ENCODE results near the gene LANCL1.
A peak's percentile ranks its signal among the peaks of the same experiment; 100 is the strongest.

Gene LANCL1

DNA sequence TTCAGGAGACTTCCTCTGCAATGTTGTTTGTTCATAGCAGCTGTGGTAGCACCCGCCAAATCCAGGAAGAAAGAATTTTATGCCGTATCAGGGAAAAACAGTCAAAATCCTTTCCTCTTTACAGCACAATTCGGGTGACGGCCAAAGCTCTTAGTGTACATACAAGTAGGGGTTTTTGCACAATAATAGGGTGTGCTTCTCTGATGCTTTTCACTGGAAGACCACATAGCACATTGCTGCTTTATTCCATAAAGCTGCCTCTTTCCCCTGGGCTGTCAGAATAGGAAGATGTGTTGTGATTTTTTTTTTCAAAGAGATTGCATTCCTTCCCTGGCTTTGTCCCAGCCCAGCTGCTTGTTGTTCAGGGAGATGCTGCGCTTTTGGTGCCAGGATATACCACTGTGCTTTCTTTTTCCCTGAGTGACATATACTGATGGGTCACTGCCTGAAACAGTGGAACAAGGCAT lies 27.2 kb upstream of the LANCL1 start:
- H3K4me3 ChIP-seq (ENCODE audit: low read depth, low read length), result no peak overlapping the region; the same call in 1 of the 2 replicates
- TF ChIP-seq, protein P1, sequence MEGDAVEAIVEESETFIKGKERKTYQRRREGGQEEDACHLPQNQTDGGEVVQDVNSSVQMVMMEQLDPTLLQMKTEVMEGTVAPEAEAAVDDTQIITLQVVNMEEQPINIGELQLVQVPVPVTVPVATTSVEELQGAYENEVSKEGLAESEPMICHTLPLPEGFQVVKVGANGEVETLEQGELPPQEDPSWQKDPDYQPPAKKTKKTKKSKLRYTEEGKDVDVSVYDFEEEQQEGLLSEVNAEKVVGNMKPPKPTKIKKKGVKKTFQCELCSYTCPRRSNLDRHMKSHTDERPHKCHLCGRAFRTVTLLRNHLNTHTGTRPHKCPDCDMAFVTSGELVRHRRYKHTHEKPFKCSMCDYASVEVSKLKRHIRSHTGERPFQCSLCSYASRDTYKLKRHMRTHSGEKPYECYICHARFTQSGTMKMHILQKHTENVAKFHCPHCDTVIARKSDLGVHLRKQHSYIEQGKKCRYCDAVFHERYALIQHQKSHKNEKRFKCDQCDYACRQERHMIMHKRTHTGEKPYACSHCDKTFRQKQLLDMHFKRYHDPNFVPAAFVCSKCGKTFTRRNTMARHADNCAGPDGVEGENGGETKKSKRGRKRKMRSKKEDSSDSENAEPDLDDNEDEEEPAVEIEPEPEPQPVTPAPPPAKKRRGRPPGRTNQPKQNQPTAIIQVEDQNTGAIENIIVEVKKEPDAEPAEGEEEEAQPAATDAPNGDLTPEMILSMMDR (IDR thresholded peaks at IDR 0.05; ENCODE audit: low read depth, low read length), result no peak

DNA sequence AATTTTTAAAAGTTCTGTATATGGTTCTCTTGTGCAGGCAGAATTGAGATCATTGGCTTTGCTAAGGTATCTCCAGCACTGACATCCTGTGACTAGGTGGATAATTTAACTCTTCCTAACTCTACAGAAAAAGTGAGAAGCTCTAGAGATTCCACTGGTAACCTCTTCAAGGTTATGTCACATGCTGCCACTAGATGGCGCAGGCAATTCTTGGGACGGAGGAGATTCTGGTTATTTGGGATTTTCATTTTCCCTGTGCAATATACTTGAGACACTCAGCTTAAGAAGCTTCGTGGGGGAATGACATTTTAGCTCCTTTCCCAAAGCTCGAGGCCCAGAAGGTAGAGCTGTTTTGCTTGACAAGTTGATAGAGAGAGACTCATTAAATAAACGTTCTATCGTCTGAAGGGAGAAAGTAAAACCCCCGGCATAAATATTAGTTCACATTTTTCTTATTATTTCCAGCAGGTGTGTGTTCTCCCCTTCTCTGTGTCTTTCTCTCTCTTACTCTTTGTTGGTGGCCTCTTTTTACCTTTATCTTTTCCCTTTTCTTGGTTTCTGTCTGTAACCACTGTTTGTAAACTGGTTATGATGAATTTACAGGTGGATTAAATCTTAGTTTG lies 26.6 kb upstream of the LANCL1 start:
- peak overlapping the region; percentile 42; the same call in 1 of the 2 replicates for H3K4me3 ChIP-seq (ENCODE audit: low read depth, low read length)
- TF ChIP-seq, protein P1 (IDR thresholded peaks at IDR 0.05; ENCODE audit: low read depth, low read length), result peak; percentile 92

DNA sequence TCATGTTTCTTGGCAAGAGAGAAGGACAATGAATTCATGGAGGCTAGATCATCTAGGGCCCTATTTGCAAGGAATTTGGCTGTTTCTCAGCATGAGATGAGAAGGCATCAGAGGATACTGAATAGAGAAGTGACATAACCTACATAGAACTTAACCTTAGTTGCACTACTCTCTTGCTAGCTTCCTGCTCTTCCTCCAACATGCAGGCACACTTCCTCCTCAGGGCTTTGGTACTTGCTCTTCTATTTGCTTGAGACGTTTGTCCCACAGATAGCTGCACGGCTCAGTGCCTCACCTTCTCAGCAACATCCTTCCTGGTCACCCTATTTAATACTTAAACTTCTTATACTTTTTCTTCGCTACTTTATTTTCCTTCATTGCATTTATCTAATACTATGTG lies 20.0 kb upstream of the LANCL1 start:
- TF ChIP-seq, protein P1 (IDR thresholded peaks at IDR 0.05; ENCODE audit: low read depth, low read length), result no peak
- H3K4me3 ChIP-seq (ENCODE audit: low read depth, low read length), result no peak overlapping the region

DNA sequence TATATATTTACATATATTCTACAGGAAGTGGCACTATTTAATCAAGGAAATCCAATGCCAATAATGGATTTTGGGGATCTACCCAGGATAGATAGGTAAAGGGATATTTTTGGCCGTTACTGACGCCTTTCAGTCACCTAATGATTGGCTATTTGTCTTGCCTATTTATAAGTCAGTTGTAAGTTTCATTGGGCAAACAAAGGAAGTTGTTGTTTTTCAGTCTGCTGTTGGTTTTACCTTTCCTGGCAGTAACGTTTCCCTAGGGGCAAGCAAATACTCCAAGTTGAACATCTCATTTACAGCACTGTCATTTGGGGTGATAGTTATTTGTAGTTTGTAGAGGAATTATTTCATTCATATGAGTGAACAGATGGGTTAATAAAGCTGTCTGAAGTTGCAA lies 17.0 kb upstream of the LANCL1 start:
- TF ChIP-seq, protein P1 (IDR thresholded peaks at IDR 0.05; ENCODE audit: low read depth, low read length), result no peak
- H3K4me3 ChIP-seq (ENCODE audit: low read depth, low read length), result no peak overlapping the region

DNA sequence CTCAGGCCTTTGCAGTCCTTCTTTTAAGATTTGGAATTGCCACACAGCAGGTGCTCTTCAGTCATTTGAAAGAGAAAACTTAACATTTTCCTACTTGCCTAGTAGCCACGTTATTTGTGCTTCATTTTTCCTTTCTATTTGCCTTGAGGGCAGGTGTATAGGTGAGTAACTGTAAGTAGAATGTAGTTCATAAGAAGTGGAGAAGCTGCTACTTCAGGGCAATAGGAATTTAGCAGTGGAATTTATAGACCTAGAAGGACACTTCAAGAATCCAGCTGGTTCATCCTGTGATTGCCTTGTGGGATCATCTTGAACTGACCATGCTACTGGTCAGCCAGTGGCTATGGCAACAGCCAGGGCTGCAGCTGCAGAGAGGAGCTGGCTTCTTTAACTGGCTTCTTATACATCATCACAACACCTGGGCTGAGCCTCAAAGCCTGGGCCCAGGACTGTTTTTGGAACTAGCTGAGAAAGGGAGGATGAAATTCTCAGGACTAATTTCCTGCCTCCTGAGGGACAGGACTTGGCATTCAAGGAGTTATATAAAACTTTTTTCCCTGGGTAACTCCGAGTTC lies 5.1 kb upstream of the LANCL1 start:
- H3K4me3 ChIP-seq (ENCODE audit: low read depth, low read length), result no peak overlapping the region
- TF ChIP-seq, protein P1 (IDR thresholded peaks at IDR 0.05; ENCODE audit: low read depth, low read length), result no peak

DNA sequence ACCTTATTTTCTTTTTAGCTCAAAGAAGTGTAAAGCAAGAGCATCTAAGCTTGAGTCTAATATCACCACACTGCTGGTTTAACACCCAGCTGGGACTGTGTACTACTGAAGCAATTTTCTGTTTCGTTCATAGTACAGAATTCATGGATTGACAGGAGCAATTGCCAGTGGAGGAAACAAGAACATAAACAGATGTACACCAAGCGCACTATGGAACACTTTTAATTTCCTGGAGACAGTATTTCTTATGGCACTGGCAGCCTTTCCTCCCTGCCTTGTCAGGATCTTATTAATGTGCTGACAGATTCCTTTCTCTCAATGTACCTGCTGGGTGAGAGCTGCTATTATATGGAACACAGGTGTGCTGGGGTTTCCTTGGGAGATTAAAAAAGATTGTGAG lies 4.2 kb upstream of the LANCL1 start:
- H3K4me3 ChIP-seq (ENCODE audit: low read depth, low read length), result no peak overlapping the region
- TF ChIP-seq, protein P1 (IDR thresholded peaks at IDR 0.05; ENCODE audit: low read depth, low read length), result no peak

DNA sequence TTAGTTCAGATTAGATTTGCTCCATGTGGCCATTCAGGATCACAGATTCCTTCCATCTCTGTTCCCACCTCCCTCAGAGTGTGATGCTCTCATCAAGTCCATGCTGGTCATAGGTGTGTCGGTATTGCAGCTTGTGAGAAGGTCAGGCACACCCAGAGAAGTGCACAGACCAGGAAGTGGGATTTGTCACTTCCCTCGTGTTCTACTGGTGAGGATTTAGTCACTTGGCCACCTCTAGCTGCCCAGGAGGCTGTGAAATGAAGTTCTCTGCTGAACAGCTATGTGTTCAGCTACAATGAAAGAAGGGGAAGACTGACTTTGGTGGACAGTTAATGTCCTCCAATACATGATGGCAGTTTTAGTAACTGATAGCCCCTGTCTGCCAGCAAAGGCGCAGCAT lies 3.5 kb upstream of the LANCL1 start:
- TF ChIP-seq, protein P1 (IDR thresholded peaks at IDR 0.05; ENCODE audit: low read depth, low read length), result no peak
- H3K4me3 ChIP-seq (ENCODE audit: low read depth, low read length), result no peak overlapping the region
